Activated CD8-positive, alpha-beta T cell treated with anti-CD3 and anti-CD28 coated beads for 36 hours (primary cell): Measurements from ENCODE around the gene ARHGDIB. TPM values are rescaled to one million over a fixed set of nuclear protein-coding genes. Genes with fewer than 3 reads are reported as not detected.

Source experiments
- ATAC-seq: fragments of 200-7000 bp; cut with Tn5 transposase; one replicate; pipeline ENCODE4 v1.10.0; 2021; ENCODE audit warnings: mild to moderate bottlenecking, moderate library complexity
- CTCF ChIA-PET: fragments of 350-600 bp; sonication (Branson Sonifier 250); formaldehyde crosslinking; loops from one replicate; lab custom pipeline; 2021; ENCODE audit warnings: antibody characterized with exemption; lab: Charles Lee
- POLR2A ChIA-PET: fragments of 350-600 bp; sonication (Branson Sonifier 250); formaldehyde crosslinking; loops from one replicate; lab custom pipeline; 2021; ENCODE audit warnings: antibody characterized with exemption; lab: Charles Lee
- DNase-seq: peaks from one replicate; pipeline ENCODE4 v3.0.0-alpha.2; 2020
- H3K27ac Mint-ChIP-seq: one replicate; pipeline ENCODE4 v1.8.0; 2021; ENCODE audit warnings: mild to moderate bottlenecking, mixed read lengths
- H3K27me3 Mint-ChIP-seq: one replicate; pipeline ENCODE4 v1.8.0; 2021; ENCODE audit warnings: mixed read lengths
- H3K36me3 Mint-ChIP-seq: one replicate; pipeline ENCODE4 v1.8.0; 2021; ENCODE audit warnings: low read depth, mixed read lengths
- H3K4me1 Mint-ChIP-seq: one replicate; pipeline ENCODE4 v1.8.0; 2021; ENCODE audit warnings: low read depth, mixed read lengths
- H3K4me3 Mint-ChIP-seq: one replicate; pipeline ENCODE4 v1.8.0; 2021; ENCODE audit warnings: mild to moderate bottlenecking, moderate library complexity, mixed read lengths
- H3K9me3 Mint-ChIP-seq: one replicate; pipeline ENCODE4 v1.8.0; 2021; ENCODE audit warnings: mixed read lengths
- intact Hi-C: fragments of 100-400 bp; cut with micrococcal nuclease; formaldehyde crosslinking; loops from one replicate; pipeline ENCODE4 v1.10.0; 2022
- total RNA-seq, 2 experiments: library from RNA; stranded (reverse); gene quantifications; one replicate each; pipeline ENCODE4 v1.2.3, GENCODE V29; 2021
- TF ChIP-seq, protein P1 (sequence below): fragments of 200-600 bp; IDR thresholded peaks from one replicate; pipeline ENCODE4 v1.8.0; 2022; ENCODE audit warnings: antibody characterized with exemption, mild to moderate bottlenecking

The ARHGDIB gene
- total RNA-seq, 2 experiments from 2014 or later = 765 to 771 TPM

DNA sequence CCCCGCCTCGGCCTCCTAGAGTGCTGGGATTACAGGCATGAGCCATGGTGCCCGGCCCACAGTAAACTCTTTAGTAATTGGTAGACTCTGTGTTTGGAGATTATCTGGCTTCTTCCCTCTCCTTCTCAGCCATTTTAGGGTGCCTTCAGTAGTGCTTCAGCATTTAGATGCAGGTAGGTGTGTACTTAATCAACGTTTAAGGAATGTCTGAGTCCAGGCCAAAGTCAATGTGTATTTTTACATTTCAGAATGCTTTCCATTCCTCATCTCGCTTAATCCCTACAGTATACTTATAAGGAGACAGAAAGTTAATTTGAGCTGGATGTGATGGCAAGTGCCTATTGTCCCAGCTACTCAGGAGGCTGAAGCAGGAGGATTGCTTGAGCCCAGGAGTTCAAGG is 55.3 kb downstream of the ARHGDIB start:
- no peak overlapping the region for H3K4me3 Mint-ChIP-seq
- ATAC-seq = no peak
- TF ChIP-seq, protein P1, sequence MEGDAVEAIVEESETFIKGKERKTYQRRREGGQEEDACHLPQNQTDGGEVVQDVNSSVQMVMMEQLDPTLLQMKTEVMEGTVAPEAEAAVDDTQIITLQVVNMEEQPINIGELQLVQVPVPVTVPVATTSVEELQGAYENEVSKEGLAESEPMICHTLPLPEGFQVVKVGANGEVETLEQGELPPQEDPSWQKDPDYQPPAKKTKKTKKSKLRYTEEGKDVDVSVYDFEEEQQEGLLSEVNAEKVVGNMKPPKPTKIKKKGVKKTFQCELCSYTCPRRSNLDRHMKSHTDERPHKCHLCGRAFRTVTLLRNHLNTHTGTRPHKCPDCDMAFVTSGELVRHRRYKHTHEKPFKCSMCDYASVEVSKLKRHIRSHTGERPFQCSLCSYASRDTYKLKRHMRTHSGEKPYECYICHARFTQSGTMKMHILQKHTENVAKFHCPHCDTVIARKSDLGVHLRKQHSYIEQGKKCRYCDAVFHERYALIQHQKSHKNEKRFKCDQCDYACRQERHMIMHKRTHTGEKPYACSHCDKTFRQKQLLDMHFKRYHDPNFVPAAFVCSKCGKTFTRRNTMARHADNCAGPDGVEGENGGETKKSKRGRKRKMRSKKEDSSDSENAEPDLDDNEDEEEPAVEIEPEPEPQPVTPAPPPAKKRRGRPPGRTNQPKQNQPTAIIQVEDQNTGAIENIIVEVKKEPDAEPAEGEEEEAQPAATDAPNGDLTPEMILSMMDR = no peak
- peaks cover 36% of the 10 kb centered on the region for H3K4me1 Mint-ChIP-seq
- intact Hi-C loops = no loop called here
- CTCF ChIA-PET = no interaction called here
- H3K27ac Mint-ChIP-seq = no peak overlapping the region
- H3K36me3 Mint-ChIP-seq = peaks cover 14% of the 10 kb centered on the region
- DNase-seq = no peak
- no peaks in the 10 kb centered on the region for H3K27me3 Mint-ChIP-seq
- peaks cover 1% of the 10 kb centered on the region for H3K9me3 Mint-ChIP-seq
- POLR2A ChIA-PET = no interaction called here

DNA sequence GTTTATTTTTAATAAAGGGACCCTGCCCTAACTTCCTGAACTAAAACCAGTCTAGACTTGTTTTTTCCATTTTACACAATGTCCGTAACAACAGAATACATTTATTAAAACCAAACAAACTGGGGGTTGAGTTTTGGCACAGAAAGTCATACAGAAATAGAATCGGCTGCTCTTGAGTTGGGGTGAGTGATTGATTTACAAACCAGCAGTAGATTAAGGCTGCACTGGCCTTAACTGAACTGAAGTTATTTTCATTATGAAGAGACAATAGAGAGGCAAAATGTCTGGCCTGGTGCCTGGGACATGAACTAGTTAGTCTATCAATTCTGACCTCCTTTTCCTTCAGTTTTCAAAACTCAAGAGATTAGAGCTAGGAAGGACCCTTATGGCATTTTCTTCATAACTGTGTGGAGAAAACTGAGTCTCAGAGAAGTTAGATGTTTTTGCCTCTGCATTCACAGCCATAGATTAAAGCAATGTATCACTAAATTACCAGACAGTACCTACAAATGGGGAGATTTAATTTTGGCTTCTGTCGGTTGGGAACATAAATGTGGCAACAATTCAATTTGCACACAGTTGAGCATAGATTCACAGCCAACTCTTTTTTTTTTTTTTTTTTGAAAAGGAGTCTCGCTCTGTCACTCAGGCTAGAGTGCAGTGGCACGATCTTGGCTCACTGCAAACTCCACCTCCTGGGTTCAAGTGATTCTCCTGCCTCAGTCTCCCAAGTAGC is 56.0 kb downstream of the ARHGDIB start:
- ChIA-PET CTCF (no interaction called here), POLR2A (no interaction called here)
- ATAC-seq (no peak), DNase-seq (no peak)
- Mint-ChIP-seq H3K27ac (no peak overlapping the region), H3K36me3 (peaks cover 14% of the 10 kb centered on the region), H3K27me3 (no peaks in the 10 kb centered on the region), H3K4me1 (peaks cover 29% of the 10 kb centered on the region), H3K9me3 (peaks cover 1% of the 10 kb centered on the region), H3K4me3 (no peak overlapping the region)
- TF ChIP-seq, protein P1 = no peak
- intact Hi-C loops = no loop called here

DNA sequence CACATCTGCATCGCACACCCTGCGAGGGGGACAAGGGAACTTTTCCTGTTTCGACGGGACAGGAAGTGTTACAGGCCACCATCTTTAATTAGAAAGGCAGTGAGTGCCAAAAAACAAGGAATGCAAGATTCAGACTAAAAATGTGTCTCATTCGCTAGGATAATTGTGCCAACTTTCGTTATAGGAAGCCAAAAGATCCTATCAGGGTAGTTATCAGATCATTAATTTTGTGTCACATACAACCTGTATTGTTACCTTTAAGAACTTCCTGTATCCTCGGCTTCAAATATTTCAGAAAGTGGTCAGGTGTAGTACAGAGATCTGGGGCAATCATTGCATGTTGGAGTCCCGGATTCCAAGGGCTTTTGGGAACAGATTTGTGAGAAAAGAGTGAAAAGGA is 56.5 kb downstream of the ARHGDIB start:
- ChIA-PET POLR2A (interaction anchor here (1.1 kb wide), 1 partner anchor 14 kb away, joined by 3 read pairs; no protein-coding TSS in a partner anchor), CTCF (no interaction called here)
- TF ChIP-seq, protein P1 = no peak
- intact Hi-C loops = no loop called here
- Mint-ChIP-seq H3K4me3 (no peak overlapping the region), H3K27me3 (no peaks in the 10 kb centered on the region), H3K9me3 (no peaks in the 10 kb centered on the region), H3K36me3 (peaks cover 14% of the 10 kb centered on the region), H3K27ac (no peak overlapping the region), H3K4me1 (peaks cover 24% of the 10 kb centered on the region)
- DNase-seq (no peak), ATAC-seq (no peak)

DNA sequence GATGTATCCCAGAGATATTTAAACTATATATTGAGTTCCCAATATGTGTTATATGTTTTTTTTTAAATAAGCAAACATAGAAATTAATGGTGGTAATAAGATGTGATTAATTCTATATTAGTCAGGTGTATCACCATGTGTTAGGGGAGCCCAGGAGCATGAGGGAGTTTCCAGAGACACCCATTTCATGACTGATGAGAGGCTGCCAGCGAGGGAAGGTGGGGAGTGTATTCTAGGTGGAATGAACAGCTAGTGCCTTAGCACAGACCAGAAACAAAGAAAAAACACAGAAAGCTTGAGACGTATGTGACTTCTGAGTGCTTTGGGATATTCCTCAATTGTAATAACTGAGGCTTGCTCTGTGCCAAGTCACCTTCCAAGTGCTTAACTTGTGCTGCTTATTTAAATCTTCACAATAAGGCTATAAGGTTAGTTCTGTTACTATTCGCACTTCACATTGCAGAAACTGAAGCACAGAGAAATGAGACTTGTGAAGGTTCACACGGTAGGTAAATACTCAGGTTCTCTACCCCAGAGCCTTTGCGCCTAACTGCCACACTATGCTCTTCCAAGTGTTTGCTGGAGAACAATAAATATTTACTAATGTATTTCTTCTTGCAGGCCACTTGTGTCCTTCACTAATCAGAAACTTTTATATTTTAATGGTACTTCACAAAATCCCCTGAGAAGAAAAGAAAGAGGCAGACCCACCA is 57.9 kb downstream of the ARHGDIB start:
- ATAC-seq (no peak), DNase-seq (no peak)
- Mint-ChIP-seq H3K36me3 (peaks cover 10% of the 10 kb centered on the region), H3K4me3 (no peak overlapping the region), H3K9me3 (no peaks in the 10 kb centered on the region), H3K27me3 (no peaks in the 10 kb centered on the region), H3K27ac (no peak overlapping the region), H3K4me1 (peaks cover 23% of the 10 kb centered on the region)
- intact Hi-C loops = no loop called here
- TF ChIP-seq, protein P1 = no peak
- POLR2A ChIA-PET = interaction anchor here (0.8 to 1.5 kb wide), 2 partner anchors 19 to 50 kb away, joined by 3 read pairs; no protein-coding TSS in a partner anchor
- CTCF ChIA-PET = interaction anchor here (0.7 to 1.2 kb wide), 4 partner anchors 19 to 91 kb away, joined by 3 to 5 read pairs (median 4); no protein-coding TSS in a partner anchor

DNA sequence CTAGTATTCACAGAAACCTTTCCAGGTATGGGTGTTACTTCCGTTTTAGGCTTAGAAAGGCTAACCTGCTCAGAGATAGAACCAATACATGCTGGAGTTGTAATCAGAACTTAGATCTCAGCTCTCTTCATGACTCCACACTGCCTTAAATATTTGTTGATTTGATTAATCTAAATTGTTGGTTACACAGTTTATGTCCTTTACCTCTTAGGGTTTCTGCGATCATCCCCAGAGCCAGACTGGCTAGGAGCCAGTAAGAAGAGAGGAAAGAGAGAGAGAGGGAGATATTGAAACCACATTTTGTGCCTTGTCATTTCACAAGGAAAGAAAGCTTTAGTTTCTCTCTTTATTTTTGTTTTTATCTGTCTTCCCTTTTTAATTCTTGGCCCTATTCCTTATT is 58.9 kb downstream of the ARHGDIB start:
- Mint-ChIP-seq H3K9me3 (no peaks in the 10 kb centered on the region), H3K4me1 (peaks cover 15% of the 10 kb centered on the region), H3K4me3 (no peak overlapping the region), H3K27ac (no peak overlapping the region), H3K36me3 (peaks cover under 1% of the 10 kb centered on the region), H3K27me3 (no peaks in the 10 kb centered on the region)
- POLR2A ChIA-PET = interaction anchor here (1.5 kb wide), 1 partner anchor 49 kb away, joined by 3 read pairs; no protein-coding TSS in a partner anchor
- no peak for ATAC-seq
- no peak for DNase-seq
- CTCF ChIA-PET = interaction anchor here (0.7 to 1.2 kb wide), 3 partner anchors 18 to 90 kb away, joined by 3 to 4 read pairs (median 3); no protein-coding TSS in a partner anchor
- TF ChIP-seq, protein P1 = no peak
- intact Hi-C loops = no loop called here
